GM12878 (cell line): Measurements from ENCODE around the gene RPS6KC1. TPM values are rescaled to one million over a fixed set of nuclear protein-coding genes. Genes with fewer than 3 reads are reported as not detected.

Experiments used
- CBX5 ChIP-seq: sonication (generic); IDR thresholded peaks from 2 replicates; pipeline ENCODE4 v1.6.1; 2016; ENCODE audit warnings: low read depth, moderate library complexity, mild to moderate bottlenecking, inconsistent platforms
- GATAD2B ChIP-seq: fragments of 450-650 bp; conservative IDR thresholded peaks from 2 replicates; pipeline ENCODE4 v1.6.1; 2017; ENCODE audit warnings: low read depth, mild to moderate bottlenecking, moderate library complexity
- HDAC6 ChIP-seq: fragments of 200-600 bp; sonication (generic); IDR thresholded peaks from one replicate; pipeline ENCODE4 v1.8.0; 2017; ENCODE audit warnings: antibody characterized with exemption; ENCODE audit not compliant: unreplicated experiment
- HSF1 ChIP-seq: fragments of 150-350 bp; IDR thresholded peaks from 2 replicates; pipeline ENCODE4 v1.6.1; 2014; ENCODE audit warnings: mild to moderate bottlenecking, low read depth, low read length
- IKZF1 ChIP-seq: fragments of 450-650 bp; conservative IDR thresholded peaks from 2 replicates; pipeline ENCODE4 v1.6.1; 2017; ENCODE audit warnings: antibody characterized with exemption, mild to moderate bottlenecking
- MTA2 ChIP-seq: fragments of 450-650 bp; IDR thresholded peaks from 2 replicates; pipeline ENCODE4 v1.6.1; 2016; ENCODE audit warnings: low read depth, mild to moderate bottlenecking, moderate library complexity
- POLR2AphosphoS2 ChIP-seq: IDR thresholded peaks from 2 replicates; pipeline ENCODE4 v1.6.1; 2011; ENCODE audit warnings: low read depth, mild to moderate bottlenecking, low read length, improper control_type of control experiment, moderate library complexity
- SREBF1 ChIP-seq: IDR thresholded peaks from 2 replicates; pipeline ENCODE4 v1.6.1; 2012; ENCODE audit warnings: mild to moderate bottlenecking, low read length
- ZSCAN29 ChIP-seq: fragments of 450-650 bp; IDR thresholded peaks from 2 replicates; pipeline ENCODE4 v1.6.1; 2017; ENCODE audit warnings: mild to moderate bottlenecking, moderate library complexity
- polyA plus RNA-seq, 11 experiments: library from polyadenylated mRNA; depleted of rRNA in 4 of 11; unstranded in 6 of 11; stranded (reverse) in 5 of 11; fragments of >200 nt; fragmentation: Nextera tagmentation in 4 of 11; fragmentation: Illumina TruSeq in 1 of 11; extraction: Ambion mirVana in 4 of 11; extraction: Trizol in 1 of 11; gene quantifications; 1 replicate in 1 of 11; 2 replicates in 10 of 11; pipeline versions ENCODE4 v1.2.1 to v1.2.3, GENCODE V29; 2011 to 2016; ENCODE audit warnings: inconsistent platforms in 2 of 11, missing spikeins in 2 of 11, low read depth in 1 of 11
- total RNA-seq, 4 experiments: library from RNA; depleted of rRNA in 3 of 4; stranded (reverse); fragments of >200 nt in 3 of 4; fragmentation: Illumina TruSeq in 1 of 4; extraction: Trizol in 1 of 4; gene quantifications; 2 replicates each; pipeline versions ENCODE4 v1.2.1 to v1.2.3, GENCODE V29; 2013 to 2021
- TF ChIP-seq, protein P1 (sequence below): fragments of 450-650 bp; formaldehyde crosslinking; IDR thresholded peaks from 2 replicates; pipeline ENCODE4 v1.5.0; 2022; ENCODE audit warnings: mild to moderate bottlenecking, missing genetic modification characterization
- TF ChIP-seq, protein P2 (sequence below): fragments of 450-650 bp; IDR thresholded peaks from 2 replicates; pipeline ENCODE4 v1.6.1; 2018; ENCODE audit warnings: borderline replicate concordance, mild to moderate bottlenecking; ENCODE audit not compliant: partially characterized antibody

The RPS6KC1 gene
- total and polyA plus RNA-seq, 10 of the 15 experiments (the other 5 are each of a cell fraction or from before 2014, with no cell fraction given) = 2.9 to 17.3 (median 12.2) TPM

DNA sequence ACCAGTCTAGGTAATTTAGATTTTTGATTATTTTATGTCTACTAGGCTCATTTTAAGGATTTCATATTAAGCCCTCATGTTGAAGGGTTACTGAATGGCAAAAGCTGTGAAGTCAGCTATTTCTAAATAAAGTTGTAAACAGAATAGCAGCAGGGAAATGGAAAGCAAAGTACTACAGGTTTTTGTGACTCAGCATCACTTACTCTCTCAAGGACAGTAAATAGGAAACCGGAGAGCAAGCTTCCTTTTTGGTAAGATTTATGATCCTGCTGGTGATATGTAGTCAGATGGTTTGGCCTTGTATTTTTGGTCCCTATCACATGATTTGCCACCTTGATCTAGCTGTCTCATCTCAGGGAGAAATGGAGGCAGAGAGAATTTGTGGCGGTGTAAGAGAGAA is 226.0 kb downstream of the RPS6KC1 start (continued):
- TF ChIP-seq HSF1 (no peak), POLR2AphosphoS2 (no peak), GATAD2B (no peak), IKZF1 (no peak), HDAC6 (no peak), ZSCAN29 (no peak), SREBF1 (no peak), MTA2 (no peak), CBX5 (no peak)
- TF ChIP-seq, protein P1, sequence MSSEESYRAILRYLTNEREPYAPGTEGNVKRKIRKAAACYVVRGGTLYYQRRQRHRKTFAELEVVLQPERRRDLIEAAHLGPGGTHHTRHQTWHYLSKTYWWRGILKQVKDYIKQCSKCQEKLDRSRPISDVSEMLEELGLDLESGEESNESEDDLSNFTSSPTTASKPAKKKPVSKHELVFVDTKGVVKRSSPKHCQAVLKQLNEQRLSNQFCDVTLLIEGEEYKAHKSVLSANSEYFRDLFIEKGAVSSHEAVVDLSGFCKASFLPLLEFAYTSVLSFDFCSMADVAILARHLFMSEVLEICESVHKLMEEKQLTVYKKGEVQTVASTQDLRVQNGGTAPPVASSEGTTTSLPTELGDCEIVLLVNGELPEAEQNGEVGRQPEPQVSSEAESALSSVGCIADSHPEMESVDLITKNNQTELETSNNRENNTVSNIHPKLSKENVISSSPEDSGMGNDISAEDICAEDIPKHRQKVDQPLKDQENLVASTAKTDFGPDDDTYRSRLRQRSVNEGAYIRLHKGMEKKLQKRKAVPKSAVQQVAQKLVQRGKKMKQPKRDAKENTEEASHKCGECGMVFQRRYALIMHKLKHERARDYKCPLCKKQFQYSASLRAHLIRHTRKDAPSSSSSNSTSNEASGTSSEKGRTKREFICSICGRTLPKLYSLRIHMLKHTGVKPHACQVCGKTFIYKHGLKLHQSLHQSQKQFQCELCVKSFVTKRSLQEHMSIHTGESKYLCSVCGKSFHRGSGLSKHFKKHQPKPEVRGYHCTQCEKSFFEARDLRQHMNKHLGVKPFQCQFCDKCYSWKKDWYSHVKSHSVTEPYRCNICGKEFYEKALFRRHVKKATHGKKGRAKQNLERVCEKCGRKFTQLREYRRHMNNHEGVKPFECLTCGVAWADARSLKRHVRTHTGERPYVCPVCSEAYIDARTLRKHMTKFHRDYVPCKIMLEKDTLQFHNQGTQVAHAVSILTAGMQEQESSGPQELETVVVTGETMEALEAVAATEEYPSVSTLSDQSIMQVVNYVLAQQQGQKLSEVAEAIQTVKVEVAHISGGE (CRISPR knock-in tag) = no peak
- TF ChIP-seq, protein P2, sequence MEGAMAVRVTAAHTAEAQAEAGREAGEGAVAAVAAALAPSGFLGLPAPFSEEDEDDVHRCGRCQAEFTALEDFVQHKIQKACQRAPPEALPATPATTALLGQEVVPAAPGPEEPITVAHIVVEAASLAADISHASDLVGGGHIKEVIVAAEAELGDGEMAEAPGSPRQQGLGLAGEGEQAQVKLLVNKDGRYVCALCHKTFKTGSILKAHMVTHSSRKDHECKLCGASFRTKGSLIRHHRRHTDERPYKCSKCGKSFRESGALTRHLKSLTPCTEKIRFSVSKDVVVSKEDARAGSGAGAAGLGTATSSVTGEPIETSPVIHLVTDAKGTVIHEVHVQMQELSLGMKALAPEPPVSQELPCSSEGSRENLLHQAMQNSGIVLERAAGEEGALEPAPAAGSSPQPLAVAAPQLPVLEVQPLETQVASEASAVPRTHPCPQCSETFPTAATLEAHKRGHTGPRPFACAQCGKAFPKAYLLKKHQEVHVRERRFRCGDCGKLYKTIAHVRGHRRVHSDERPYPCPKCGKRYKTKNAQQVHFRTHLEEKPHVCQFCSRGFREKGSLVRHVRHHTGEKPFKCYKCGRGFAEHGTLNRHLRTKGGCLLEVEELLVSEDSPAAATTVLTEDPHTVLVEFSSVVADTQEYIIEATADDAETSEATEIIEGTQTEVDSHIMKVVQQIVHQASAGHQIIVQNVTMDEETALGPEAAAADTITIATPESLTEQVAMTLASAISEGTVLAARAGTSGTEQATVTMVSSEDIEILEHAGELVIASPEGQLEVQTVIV = no peak
